SK-N-MC (cell line): Measurements from ENCODE around the gene KIF16B.

Experiments
- DNase-seq: peaks from one replicate; pipeline ENCODE4 v3.0.0-alpha.2; 2011; ENCODE audit warnings: low read depth, low spot score
- H3K27ac ChIP-seq: fragments of 200-600 bp; sonication (generic); 2 replicates; pipeline ENCODE4 v1.5.1; 2016; ENCODE audit warnings: mixed run types
- H3K36me3 ChIP-seq: fragments of 200-600 bp; sonication (generic); 2 replicates; pipeline ENCODE4 v1.6.1; 2017; ENCODE audit warnings: antibody characterized with exemption, low read length, mixed read lengths; ENCODE audit not compliant: insufficient read depth
- H3K4me3 ChIP-seq: fragments of 200-600 bp; sonication (generic); 2 replicates; pipeline ENCODE4 v1.5.1; 2016
- H3K9ac ChIP-seq: fragments of 200-600 bp; sonication (generic); 2 replicates; pipeline ENCODE4 v1.8.0; 2017; ENCODE audit warnings: mixed run types, mixed read lengths; ENCODE audit not compliant: insufficient read length
- H3K9me3 ChIP-seq: fragments of 200-600 bp; sonication (generic); 2 replicates; pipeline ENCODE4 v1.6.1; 2017; ENCODE audit warnings: low read depth, mild to moderate bottlenecking, antibody characterized with exemption, low read length, moderate library complexity, mixed read lengths
- EZH2 ChIP-seq: fragments of 200-600 bp; sonication (generic); IDR thresholded peaks from one replicate; pipeline ENCODE4 v1.6.1; 2017; ENCODE audit warnings: antibody characterized with exemption
- FOXP2 ChIP-seq: optimal IDR thresholded peaks from 2 replicates; pipeline ENCODE3; 2011; ENCODE audit warnings: mild to moderate bottlenecking, moderate library complexity; ENCODE audit not compliant: insufficient read depth; ENCODE audit errors: extremely low read length, control extremely low read depth
- POLR2AphosphoS5 ChIP-seq: IDR thresholded peaks from 2 replicates; pipeline ENCODE4 v1.6.1; 2012; ENCODE audit warnings: mild to moderate bottlenecking, low read depth, low read length, borderline replicate concordance

Gene KIF16B

GRCh38 chr20:16292226-16292880, 280.9 kb downstream of the KIF16B start:
- DNase-seq = no peak
- no peaks in the 10 kb centered on the region for H3K9me3 ChIP-seq
- H3K36me3 ChIP-seq = no peaks in the 10 kb centered on the region
- TF ChIP-seq FOXP2 (no peak), POLR2AphosphoS5 (no peak), EZH2 (no peak)
- no peak overlapping the region for H3K4me3 ChIP-seq
- no peak overlapping the region for H3K27ac ChIP-seq
- H3K9ac ChIP-seq = no peak overlapping the region

- DNase-seq = no peak
- no peaks in the 10 kb centered on the region for H3K36me3 ChIP-seq
- H3K27ac ChIP-seq = no peak overlapping the region
- no peaks in the 10 kb centered on the region for H3K9me3 ChIP-seq
- H3K4me3 ChIP-seq = no peak overlapping the region
- no peak for TF ChIP-seq POLR2AphosphoS5
- no peak for TF ChIP-seq EZH2
- no peak for TF ChIP-seq FOXP2
- H3K9ac ChIP-seq = no peak overlapping the region
Measured at GRCh38 chr20:16290358-16290757, 282.9 kb downstream of the KIF16B start.

- TF ChIP-seq POLR2AphosphoS5 (no peak), EZH2 (no peak), FOXP2 (no peak)
- no peaks in the 10 kb centered on the region for H3K36me3 ChIP-seq
- H3K9me3 ChIP-seq = no peaks in the 10 kb centered on the region
- DNase-seq = no peak
- no peak overlapping the region for H3K9ac ChIP-seq
- H3K27ac ChIP-seq = no peak overlapping the region
- H3K4me3 ChIP-seq = no peak overlapping the region
Measured at GRCh38 chr20:16287776-16288175, 285.5 kb downstream of the KIF16B start.

- Histone ChIP-seq H3K4me3 (no peak overlapping the region), H3K36me3 (no peaks in the 10 kb centered on the region), H3K9me3 (no peaks in the 10 kb centered on the region), H3K27ac (no peak overlapping the region), H3K9ac (no peak overlapping the region)
- no peak for DNase-seq
- TF ChIP-seq POLR2AphosphoS5 (no peak), FOXP2 (no peak), EZH2 (no peak)
Measured at GRCh38 chr20:16286601-16287000, 286.6 kb downstream of the KIF16B start.

GRCh38 chr20:16284385-16285100, 288.7 kb downstream of the KIF16B start:
- Histone ChIP-seq H3K36me3 (no peaks in the 10 kb centered on the region), H3K27ac (no peak overlapping the region), H3K9ac (no peak overlapping the region), H3K9me3 (no peaks in the 10 kb centered on the region), H3K4me3 (no peak overlapping the region)
- TF ChIP-seq FOXP2 = no peak
- TF ChIP-seq EZH2 = no peak
- TF ChIP-seq POLR2AphosphoS5 = no peak
- no peak for DNase-seq

- no peak for DNase-seq
- Histone ChIP-seq H3K36me3 (no peaks in the 10 kb centered on the region), H3K9me3 (no peaks in the 10 kb centered on the region), H3K27ac (no peak overlapping the region), H3K4me3 (no peak overlapping the region), H3K9ac (no peak overlapping the region)
- no peak for TF ChIP-seq FOXP2
- no peak for TF ChIP-seq POLR2AphosphoS5
- TF ChIP-seq EZH2 = no peak
Measured at GRCh38 chr20:16283978-16284377, 289.3 kb downstream of the KIF16B start.

- H3K36me3 ChIP-seq = no peaks in the 10 kb centered on the region
- no peak overlapping the region for H3K27ac ChIP-seq
- no peaks in the 10 kb centered on the region for H3K9me3 ChIP-seq
- no peak overlapping the region for H3K9ac ChIP-seq
- no peak for DNase-seq
- TF ChIP-seq POLR2AphosphoS5 = no peak
- no peak for TF ChIP-seq FOXP2
- no peak for TF ChIP-seq EZH2
- no peak overlapping the region for H3K4me3 ChIP-seq
Measured at GRCh38 chr20:16283307-16283706, 289.9 kb downstream of the KIF16B start.

GRCh38 chr20:16280219-16280618, 293.0 kb downstream of the KIF16B start:
- Histone ChIP-seq H3K9me3 (no peaks in the 10 kb centered on the region), H3K27ac (no peak overlapping the region), H3K9ac (no peak overlapping the region), H3K36me3 (no peaks in the 10 kb centered on the region), H3K4me3 (no peak overlapping the region)
- TF ChIP-seq FOXP2 (no peak), EZH2 (no peak), POLR2AphosphoS5 (no peak)
- no peak for DNase-seq
